ENCODE results near the gene GUK1.

GRCh38 chr1:228147151-228147693 lies 7.1 kb downstream of the GUK1 start:
- no peak for TF ChIP-seq CTCF (IDR thresholded peaks at IDR 0.05)
- TF ChIP-seq POLR2A (IDR thresholded peaks at IDR 0.05): no peak

Data from suprapubic skin (tissue), 3 donors.